K562 (cell line): ENCODE data around the gene SNRNP200. TPM values are rescaled to one million over a fixed set of nuclear protein-coding genes. Genes with fewer than 3 reads are reported as not detected.

Source experiments
- BRF1 ChIP-seq: IDR thresholded peaks from 3 replicates; pipeline ENCODE4 v1.6.1; 2011; ENCODE audit warnings: borderline replicate concordance, mild to moderate bottlenecking; ENCODE audit not compliant: insufficient read length; ENCODE audit errors: extremely low read depth
- CCAR2 ChIP-seq: fragments of 200-400 bp; formaldehyde crosslinking; IDR thresholded peaks from 2 replicates; pipeline ENCODE4 v1.6.1; 2017; ENCODE audit warnings: mild to moderate bottlenecking, low read depth, low read length
- CCNT2 ChIP-seq: IDR thresholded peaks from 2 replicates; pipeline ENCODE4 v1.6.1; 2011; ENCODE audit warnings: borderline replicate concordance, low read depth, mild to moderate bottlenecking, moderate library complexity, mixed read lengths, low read length; ENCODE audit not compliant: insufficient read length; ENCODE audit errors: extremely low read depth
- EP300 ChIP-seq: IDR thresholded peaks from 2 replicates; pipeline ENCODE4 v1.6.1; 2012; ENCODE audit warnings: low read length, improper control_type of control experiment
- GABPA ChIP-seq: fragments of 200-800 bp; sonication (Bioruptor generic); conservative IDR thresholded peaks from 2 replicates; pipeline ENCODE4 v1.6.1; 2016; ENCODE audit warnings: low read depth, missing genetic modification characterization, missing compliant biosample characterization
- GTF2F1 ChIP-seq: IDR thresholded peaks from 2 replicates; pipeline ENCODE4 v1.6.1; 2011; ENCODE audit warnings: low read depth, low read length, improper control_type of control experiment
- KDM5B ChIP-seq: fragments of 200-600 bp; sonication (generic); IDR thresholded peaks from 2 replicates; pipeline ENCODE4 v1.6.1; 2012; ENCODE audit warnings: low read depth, mild to moderate bottlenecking, moderate library complexity, low read length, control low read depth, inconsistent platforms; ENCODE audit not compliant: insufficient replicate concordance
- KLF10 ChIP-seq: fragments of 250-450 bp; sonication (Bioruptor Pico); IDR thresholded peaks from 2 replicates; pipeline ENCODE4 v1.6.1; 2021; ENCODE audit warnings: matching md5 sums
- KLF6 ChIP-seq: fragments of 250-450 bp; sonication (Bioruptor Pico); IDR thresholded peaks from 2 replicates; pipeline ENCODE4 v1.4.0; 2020; ENCODE audit warnings: mild to moderate bottlenecking, moderate library complexity, borderline replicate concordance
- MAZ ChIP-seq, 2 experiments: fragments of 450-650 bp in 1 of 2; sonication (generic) in 1 of 2; formaldehyde crosslinking; IDR thresholded peaks in 1 of 2; conservative IDR thresholded peaks in 1 of 2; 2 replicates each; pipeline versions ENCODE4 v1.4.0 to v1.5.0; 2020; ENCODE audit warnings: mild to moderate bottlenecking in 1 of 2, missing genetic modification reagents in 1 of 2
- PHB2 ChIP-seq: fragments of 450-650 bp; IDR thresholded peaks from 2 replicates; pipeline ENCODE4 v1.6.1; 2017; ENCODE audit warnings: low read depth
- POLR2A ChIP-seq: fragments of 450-650 bp; conservative IDR thresholded peaks from 2 replicates; pipeline ENCODE4 v1.6.1; 2016
- POLR2B ChIP-seq: fragments of 450-650 bp; IDR thresholded peaks from 2 replicates; pipeline ENCODE4 v1.6.1; 2018; ENCODE audit warnings: low read depth; ENCODE audit not compliant: partially characterized antibody
- SAFB ChIP-seq: fragments of 200-400 bp; formaldehyde crosslinking; IDR thresholded peaks from 2 replicates; pipeline ENCODE4 v1.6.1; 2017; ENCODE audit warnings: low read depth, low read length, borderline replicate concordance
- SRF ChIP-seq, 2 experiments: fragments of 250-450, 450-650 bp in 1 of 2; sonication (Bioruptor Pico) in 1 of 2; sonication (generic) in 1 of 2; formaldehyde crosslinking; IDR thresholded peaks; 2 replicates each; pipeline versions ENCODE4 v1.5.0 to v1.5.1; 2020 to 2022; ENCODE audit warnings: mild to moderate bottlenecking in 1 of 2, missing genetic modification reagents in 1 of 2
- SRSF3 ChIP-seq: fragments of 200-400 bp; formaldehyde crosslinking; IDR thresholded peaks from 2 replicates; pipeline ENCODE4 v1.6.1; 2016; ENCODE audit warnings: mild to moderate bottlenecking, low read length, moderate library complexity; ENCODE audit not compliant: insufficient read depth
- YBX1 ChIP-seq: fragments of 450-650 bp; IDR thresholded peaks from 2 replicates; pipeline ENCODE4 v1.7.1; 2016; ENCODE audit warnings: mild to moderate bottlenecking
- ZBTB17 ChIP-seq: fragments of 450-650 bp; formaldehyde crosslinking; IDR thresholded peaks from 2 replicates; pipeline ENCODE4 v1.4.0; 2020; ENCODE audit warnings: mild to moderate bottlenecking
- ZFX ChIP-seq: sonication (generic); formaldehyde crosslinking; IDR thresholded peaks from 2 replicates; pipeline ENCODE4 v1.8.0; 2022; ENCODE audit warnings: mild to moderate bottlenecking, missing genetic modification reagents, moderate library complexity
- ZNF165 ChIP-seq: fragments of 250-450 bp; sonication (Bioruptor Pico); IDR thresholded peaks from 2 replicates; pipeline ENCODE4 v1.4.0; 2020; ENCODE audit warnings: borderline replicate concordance
- ZNF253 ChIP-seq: fragments of 250-450 bp; sonication (Bioruptor Pico); conservative IDR thresholded peaks from 2 replicates; pipeline ENCODE4 v1.6.1; 2021; ENCODE audit warnings: mild to moderate bottlenecking
- ZNF316 ChIP-seq: fragments of 450-650 bp; IDR thresholded peaks from 2 replicates; pipeline ENCODE4 v1.6.1; 2016
- ZNF766 ChIP-seq: fragments of 200-800 bp; sonication (Bioruptor generic); conservative IDR thresholded peaks from 2 replicates; pipeline ENCODE4 v1.6.1; 2016; ENCODE audit warnings: missing genetic modification characterization, missing compliant biosample characterization
- polyA plus RNA-seq, 8 experiments: library from polyadenylated mRNA; depleted of rRNA in 4 of 8; stranded (reverse) in 5 of 8; unstranded in 3 of 8; fragments of >200 nt; fragmentation: Nextera tagmentation in 2 of 8; fragmentation: Illumina TruSeq in 1 of 8; extraction: Ambion mirVana in 2 of 8; extraction: Trizol in 1 of 8; gene quantifications; 2 replicates each; pipeline versions ENCODE4 v1.2.1 to v1.2.3, GENCODE V29; 2011 to 2014; ENCODE audit warnings: inconsistent platforms in 1 of 8, missing spikeins in 1 of 8
- total RNA-seq, 7 experiments: library from RNA; depleted of rRNA in 6 of 7; stranded (reverse); fragments of >200 nt in 6 of 7; fragmentation: Illumina TruSeq in 2 of 7; extraction: Trizol in 2 of 7; gene quantifications; 2 replicates each; pipeline versions ENCODE4 v1.2.1 to v1.2.3, GENCODE V29; 2011 to 2021; ENCODE audit warnings: low replicate concordance in 1 of 7
- TF ChIP-seq, protein P1 (sequence below): fragments of 450-650 bp; IDR thresholded peaks from 2 replicates; pipeline ENCODE4 v1.6.1; 2016; ENCODE audit warnings: missing biosample characterization, missing genetic modification characterization
- TF ChIP-seq, protein P2 (sequence below): sonication (generic); formaldehyde crosslinking; IDR thresholded peaks from 2 replicates; pipeline ENCODE4 v1.8.1; 2022; ENCODE audit warnings: missing genetic modification reagents
- TF ChIP-seq, protein P3 (sequence below): sonication (generic); formaldehyde crosslinking; IDR thresholded peaks from 2 replicates; pipeline ENCODE4 v1.8.0; 2022; ENCODE audit warnings: missing genetic modification reagents, mild to moderate bottlenecking, moderate library complexity, borderline replicate concordance

The SNRNP200 gene
- total and polyA plus RNA-seq, 9 of the 15 experiments (the other 6 are each of a cell fraction or from before 2014, with no cell fraction given), result 76.1 to 231 (median 155) TPM

DNA sequence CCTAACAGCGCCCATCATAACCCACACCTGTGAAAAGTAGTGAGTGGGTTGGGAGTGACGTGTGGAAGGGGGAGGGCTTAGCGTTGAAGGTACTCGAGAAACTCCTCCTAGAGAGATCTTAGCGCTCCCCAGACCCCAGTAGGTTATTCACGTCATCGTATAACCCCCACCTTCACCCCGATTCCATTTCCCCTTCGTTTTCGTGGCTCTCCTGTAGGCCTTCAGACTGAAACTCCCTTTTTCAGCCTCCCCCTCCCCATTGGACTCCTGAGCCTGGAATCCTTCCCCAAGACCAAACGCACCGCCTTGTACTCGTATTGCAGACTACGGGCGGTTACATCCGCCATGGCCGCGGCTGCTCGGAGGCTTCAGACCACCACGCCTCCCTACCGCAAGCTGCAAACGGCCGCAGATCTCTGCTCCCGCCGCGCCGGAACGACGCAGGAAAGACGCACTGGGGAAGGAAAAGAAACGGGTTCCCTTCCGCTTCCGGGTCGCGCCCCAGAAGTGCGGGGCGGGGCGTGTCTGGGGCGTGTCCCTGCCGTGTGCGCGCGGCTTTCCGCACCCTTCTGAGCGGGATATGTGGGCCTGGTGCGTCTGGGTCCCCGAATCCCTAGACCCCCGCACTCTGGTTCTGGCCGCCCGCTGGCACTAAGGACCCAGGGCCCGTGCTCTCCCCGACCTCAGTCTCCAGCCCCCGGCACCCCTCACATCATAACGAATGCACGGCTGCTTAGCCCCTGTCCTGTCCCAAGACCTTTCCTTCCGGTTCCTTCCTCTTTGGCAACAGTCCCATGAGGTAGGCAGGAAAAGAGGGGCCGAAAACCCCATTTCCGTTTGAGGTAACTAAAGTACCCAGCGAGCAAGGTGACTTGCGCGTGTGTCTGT is at the start of gene SNRNP200 (continued):
- TF ChIP-seq ZNF165 (CRISPR knock-in tag) (no peak), SRF (CRISPR knock-in tag; IDR thresholded peaks at IDR 0.05) (0 out of 4 replicates have a peak, but pooled peaks of 1 of the 2 experiments have one; percentile 33), POLR2A (peak; percentile 97), ZBTB17 (CRISPR knock-in tag) (no peak; the same call in 1 of the 2 replicates), BRF1 (no peak), ZNF316 (no peak), SRSF3 (no peak), POLR2B (peak; percentile 90), MAZ (CRISPR knock-in tag; conservative IDR thresholded peaks at IDR 0.05 in 1 of 2, IDR thresholded peaks at IDR 0.05 in 1 of 2) (peak; percentile 78 to 88), EP300 (peak; percentile 43; the same call in 1 of the 2 replicates), GABPA (peak; percentile 99), CCNT2 (peak; percentile 50), SAFB (no peak), KDM5B (peak; percentile 88), GTF2F1 (no peak), PHB2 (peak; percentile 53; the same call in 1 of the 2 replicates), ZNF766 (CRISPR knock-in tag) (no peak), KLF10 (CRISPR knock-in tag) (no peak), ZFX (CRISPR knock-in tag) (peak; percentile 91), YBX1 (no peak), ZNF253 (CRISPR knock-in tag) (no peak), KLF6 (peak; percentile 89; the same call in 1 of the 2 replicates), CCAR2 (no peak)
- TF ChIP-seq, protein P1, sequence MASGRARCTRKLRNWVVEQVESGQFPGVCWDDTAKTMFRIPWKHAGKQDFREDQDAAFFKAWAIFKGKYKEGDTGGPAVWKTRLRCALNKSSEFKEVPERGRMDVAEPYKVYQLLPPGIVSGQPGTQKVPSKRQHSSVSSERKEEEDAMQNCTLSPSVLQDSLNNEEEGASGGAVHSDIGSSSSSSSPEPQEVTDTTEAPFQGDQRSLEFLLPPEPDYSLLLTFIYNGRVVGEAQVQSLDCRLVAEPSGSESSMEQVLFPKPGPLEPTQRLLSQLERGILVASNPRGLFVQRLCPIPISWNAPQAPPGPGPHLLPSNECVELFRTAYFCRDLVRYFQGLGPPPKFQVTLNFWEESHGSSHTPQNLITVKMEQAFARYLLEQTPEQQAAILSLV (tag), result no peak
- TF ChIP-seq, protein P2, sequence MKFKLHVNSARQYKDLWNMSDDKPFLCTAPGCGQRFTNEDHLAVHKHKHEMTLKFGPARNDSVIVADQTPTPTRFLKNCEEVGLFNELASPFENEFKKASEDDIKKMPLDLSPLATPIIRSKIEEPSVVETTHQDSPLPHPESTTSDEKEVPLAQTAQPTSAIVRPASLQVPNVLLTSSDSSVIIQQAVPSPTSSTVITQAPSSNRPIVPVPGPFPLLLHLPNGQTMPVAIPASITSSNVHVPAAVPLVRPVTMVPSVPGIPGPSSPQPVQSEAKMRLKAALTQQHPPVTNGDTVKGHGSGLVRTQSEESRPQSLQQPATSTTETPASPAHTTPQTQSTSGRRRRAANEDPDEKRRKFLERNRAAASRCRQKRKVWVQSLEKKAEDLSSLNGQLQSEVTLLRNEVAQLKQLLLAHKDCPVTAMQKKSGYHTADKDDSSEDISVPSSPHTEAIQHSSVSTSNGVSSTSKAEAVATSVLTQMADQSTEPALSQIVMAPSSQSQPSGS, result no peak
- TF ChIP-seq, protein P3, sequence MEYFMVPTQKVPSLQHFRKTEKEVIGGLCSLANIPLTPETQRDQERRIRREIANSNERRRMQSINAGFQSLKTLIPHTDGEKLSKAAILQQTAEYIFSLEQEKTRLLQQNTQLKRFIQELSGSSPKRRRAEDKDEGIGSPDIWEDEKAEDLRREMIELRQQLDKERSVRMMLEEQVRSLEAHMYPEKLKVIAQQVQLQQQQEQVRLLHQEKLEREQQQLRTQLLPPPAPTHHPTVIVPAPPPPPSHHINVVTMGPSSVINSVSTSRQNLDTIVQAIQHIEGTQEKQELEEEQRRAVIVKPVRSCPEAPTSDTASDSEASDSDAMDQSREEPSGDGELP (CRISPR knock-in tag), result peak; percentile 73; the same call in 1 of the 2 replicates
